ENCODE results near the gene BEND4.

BEND4 gene

GRCh38 chr4:42133006-42133405 lies 19.4 kb downstream of the BEND4 start:
- TF ChIP-seq CTCF (IDR thresholded peaks at IDR 0.05) = no peak

GRCh38 chr4:42132099-42132498 lies 20.4 kb downstream of the BEND4 start:
- no peak for TF ChIP-seq CTCF (IDR thresholded peaks at IDR 0.05)

- TF ChIP-seq CTCF (IDR thresholded peaks at IDR 0.05) = no peak
Observed at GRCh38 chr4:42123071-42123644, 29.3 kb downstream of the BEND4 start.

DNA sequence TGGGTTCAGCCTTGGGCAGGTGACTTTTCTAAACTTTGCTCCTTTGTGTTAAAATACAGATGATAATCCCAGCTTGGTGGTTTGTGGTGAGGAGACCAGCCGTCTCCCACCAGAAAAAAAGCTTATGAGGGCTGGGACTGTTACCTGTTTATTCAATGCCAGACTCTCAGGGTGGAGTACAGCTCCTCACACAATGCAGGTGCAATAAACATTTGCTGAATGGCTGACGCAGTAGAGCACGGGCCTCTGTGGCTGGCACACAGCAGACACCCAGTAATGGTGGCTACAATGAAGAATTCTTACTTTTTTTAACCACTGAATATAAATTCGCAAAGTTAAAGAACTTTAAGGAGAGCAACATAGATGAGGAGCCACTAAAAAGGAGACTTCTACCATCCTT lies 30.2 kb downstream of the BEND4 start:
- TF ChIP-seq CTCF (IDR thresholded peaks at IDR 0.05) = no peak

DNA sequence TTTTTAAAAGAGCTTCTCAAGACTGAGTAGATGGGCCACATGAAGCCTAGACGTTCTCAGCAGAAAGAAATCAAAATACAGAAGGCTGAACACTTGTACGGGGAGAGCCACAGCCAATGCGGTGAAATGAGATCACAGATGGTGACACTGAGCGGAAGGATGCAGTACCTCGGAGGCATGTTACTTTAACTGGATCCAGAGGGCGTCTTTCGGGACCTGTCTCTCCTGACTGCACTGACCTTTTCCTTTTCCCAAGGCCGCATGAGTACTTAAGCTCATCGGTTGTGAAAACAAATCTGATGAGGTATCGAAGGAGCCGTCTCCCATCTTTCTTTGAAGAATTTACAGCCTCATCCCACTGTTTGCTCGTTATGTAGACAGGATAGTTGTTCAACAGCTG lies 32.6 kb downstream of the BEND4 start:
- TF ChIP-seq CTCF (IDR thresholded peaks at IDR 0.05) = no peak

GRCh38 chr4:42112846-42113245 lies 39.6 kb downstream of the BEND4 start:
- TF ChIP-seq CTCF (IDR thresholded peaks at IDR 0.05) = no peak

DNA sequence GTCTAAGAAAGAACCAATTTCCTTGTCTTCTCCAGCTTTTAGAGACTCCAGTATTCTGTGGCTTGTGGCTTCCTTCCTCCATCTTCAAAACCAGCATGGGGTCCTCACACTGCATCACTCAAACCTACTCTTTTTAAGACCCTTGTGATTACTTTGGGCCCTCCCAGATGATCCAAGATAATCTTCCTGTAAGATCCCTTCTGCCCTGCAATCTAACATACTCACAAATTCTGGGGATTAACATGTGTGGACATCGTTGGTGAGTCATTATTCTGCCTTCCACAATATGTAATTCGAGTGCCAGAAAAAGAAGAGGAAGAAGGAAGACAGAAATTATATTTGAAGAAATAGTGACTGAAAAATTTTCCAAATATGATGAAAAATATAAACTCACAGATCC lies 47.9 kb downstream of the BEND4 start:
- TF ChIP-seq CTCF (IDR thresholded peaks at IDR 0.05) = no peak

- no peak for TF ChIP-seq CTCF (IDR thresholded peaks at IDR 0.05)
Observed at GRCh38 chr4:42101446-42101975, 50.9 kb downstream of the BEND4 start.
